HG03159 (cell line): ENCODE data around the gene SLC51A.
"Not testable (repeated sequence)": the region's sequence is repeated elsewhere in the genome, so short reads cannot be mapped to it uniquely, and the experiment has no call there.

Source experiments
- ATAC-seq: cut with Tn5 transposase; IDR thresholded peaks from one replicate; pipeline ENCODE4 v1.9.1; 2021; ENCODE audit warnings: mild to moderate bottlenecking, moderate library complexity; ENCODE audit not compliant: unreplicated experiment

SLC51A gene

DNA sequence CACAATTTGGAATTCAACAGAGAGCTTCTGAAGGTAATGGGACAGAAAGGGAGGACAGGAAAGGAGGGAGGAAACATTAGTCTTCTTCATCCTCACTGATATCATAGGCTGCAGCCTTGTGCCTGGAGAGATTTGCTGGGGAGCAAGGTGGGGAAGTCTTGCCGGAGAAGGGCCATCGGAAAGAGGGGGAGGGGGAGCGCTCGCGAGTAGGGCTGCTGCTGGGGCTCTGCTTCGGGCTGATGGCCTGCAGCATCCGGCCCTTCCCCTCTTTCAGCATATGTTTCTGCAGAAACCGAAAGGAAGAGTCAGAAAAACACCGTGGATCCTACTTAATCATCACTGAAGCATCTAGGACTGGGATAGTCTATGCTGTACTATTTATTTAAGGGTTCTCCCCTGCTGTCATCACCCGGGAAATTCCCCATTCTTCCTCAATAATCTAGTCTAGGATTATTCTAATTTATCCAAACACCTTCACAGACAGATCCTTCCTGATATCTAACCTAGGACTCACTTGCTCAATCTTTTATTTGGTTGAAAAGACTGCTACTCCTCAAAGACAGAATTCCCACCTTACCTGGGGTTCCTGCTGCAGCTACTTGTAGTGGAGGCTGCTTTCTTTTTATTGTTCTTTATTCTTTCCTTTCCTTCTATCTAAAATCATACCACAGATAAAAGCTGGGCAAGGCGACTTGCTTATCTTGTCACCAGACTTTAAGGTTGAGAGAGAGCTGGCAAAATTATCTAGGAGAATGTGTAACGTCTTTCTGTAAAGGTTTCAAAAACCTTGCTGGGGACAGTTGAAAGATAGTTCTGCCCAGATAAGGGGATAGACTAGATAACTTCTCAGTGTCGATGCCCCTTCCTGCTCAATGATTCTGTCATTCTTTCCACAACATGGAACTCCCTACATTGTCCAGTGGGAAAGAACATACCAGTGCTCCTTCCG, 22.6 kb downstream of the SLC51A start:
- no peak for ATAC-seq

DNA sequence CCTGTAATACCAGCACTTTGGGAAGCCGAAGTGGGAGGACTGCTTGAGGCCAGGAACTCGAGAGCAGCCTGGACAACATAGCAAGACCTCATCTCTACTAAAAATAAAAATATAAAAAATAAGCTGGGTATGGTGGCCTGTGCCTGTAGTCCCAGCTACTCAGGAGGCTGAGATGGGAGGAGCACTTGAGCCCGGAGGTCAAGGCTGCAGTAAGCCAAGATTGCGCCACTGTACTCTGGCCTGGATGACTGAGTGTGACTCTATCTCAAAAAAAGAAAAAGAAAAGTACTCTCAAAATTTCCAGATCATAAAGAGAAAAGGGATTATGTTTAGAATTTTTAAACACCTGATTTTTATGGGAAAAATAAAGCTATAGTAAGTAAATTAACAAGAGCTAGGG, 24.1 kb downstream of the SLC51A start:
- ATAC-seq, result no peak

DNA sequence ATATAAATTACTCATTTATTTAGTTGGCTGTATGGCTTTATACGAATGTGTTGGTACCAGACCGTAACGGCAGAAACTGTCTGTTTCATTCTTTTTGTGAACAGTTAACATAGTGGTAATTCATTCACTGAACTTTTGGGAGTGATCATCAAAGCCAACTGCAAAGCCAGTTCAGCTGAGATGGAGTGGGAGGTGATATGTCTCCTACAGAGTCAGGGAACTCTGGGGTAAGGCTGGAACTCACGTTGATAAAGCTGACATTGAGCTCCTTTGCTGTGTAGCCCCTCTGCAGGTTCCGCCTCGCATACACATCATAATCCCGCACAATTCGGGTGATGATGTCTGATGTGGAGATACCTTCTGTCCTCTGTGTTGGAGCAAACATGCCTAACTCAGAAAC, 25.4 kb downstream of the SLC51A start:
- no peak for ATAC-seq

DNA sequence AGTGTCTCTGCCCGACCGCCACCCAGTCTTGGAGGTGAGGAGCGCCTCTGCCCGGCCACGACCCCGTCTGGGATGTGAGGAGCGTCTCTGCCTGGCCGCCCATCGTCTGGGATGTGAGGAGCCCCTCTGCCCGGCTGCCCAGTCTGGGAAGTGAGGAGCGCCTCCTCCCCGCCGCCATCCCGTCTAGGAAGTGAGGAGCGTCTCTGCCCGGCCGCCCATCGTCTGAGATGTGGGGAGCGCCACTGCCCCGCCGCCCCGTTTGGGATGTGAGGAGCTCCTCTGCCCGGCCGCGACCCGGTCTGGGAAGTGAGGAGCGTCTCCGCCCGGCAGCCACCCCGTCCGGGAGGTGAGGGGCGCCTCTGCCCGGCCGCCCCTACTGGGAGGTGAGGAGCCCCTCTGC, 27.8 kb downstream of the SLC51A start:
- ATAC-seq, result not testable (repeated sequence)

DNA sequence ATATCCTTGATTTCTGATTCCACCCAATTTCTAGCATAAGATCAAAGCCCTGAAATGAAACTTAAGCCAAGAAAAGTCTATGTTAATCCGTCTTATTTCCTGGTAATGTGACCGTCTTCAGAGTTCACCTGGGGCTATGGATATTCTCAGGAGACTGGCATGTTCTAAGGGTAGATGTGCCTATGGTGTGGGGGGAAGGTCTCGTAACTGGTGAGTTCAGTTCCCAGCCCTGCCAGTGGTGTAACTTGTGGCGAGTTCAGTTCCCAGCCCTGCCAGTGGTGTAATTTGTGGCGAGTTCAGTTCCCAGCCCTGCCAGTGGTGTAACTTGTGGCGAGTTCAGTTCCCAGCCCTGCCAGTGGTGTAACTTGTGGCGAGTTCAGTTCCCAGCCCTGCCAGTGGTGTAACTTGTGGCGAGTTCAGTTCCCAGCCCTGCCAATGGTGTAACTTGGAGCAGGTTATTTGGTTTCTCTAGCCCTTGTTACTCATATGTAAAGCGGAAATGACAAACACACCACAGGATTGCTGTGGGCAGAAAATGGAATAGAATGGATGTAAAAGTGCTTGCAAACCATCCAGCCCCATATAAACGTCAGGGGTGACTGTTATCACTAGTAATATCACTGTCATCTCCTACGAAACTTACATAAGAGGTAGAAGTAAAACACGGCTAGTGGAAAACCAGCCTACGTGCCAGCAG, 30.4 kb downstream of the SLC51A start:
- no peak for ATAC-seq

DNA sequence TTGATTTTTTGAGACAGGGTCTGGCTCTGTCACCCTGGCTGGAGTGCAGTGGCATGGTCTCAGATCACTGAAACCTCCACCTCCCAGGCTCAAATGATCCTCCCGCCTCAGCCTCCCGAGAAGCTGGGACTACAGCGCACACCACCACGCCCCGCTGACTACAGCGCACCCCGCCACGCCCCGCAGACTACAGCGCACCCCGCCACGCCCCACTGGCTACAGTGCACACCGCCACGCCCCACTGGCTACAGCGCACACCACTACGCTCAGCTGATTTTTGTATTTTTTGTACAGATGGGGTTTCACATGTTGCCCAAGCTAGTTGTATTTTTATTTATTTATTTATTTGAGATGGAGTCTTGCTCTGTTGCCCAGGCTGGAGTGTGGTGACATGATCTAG, 35.6 kb downstream of the SLC51A start:
- ATAC-seq, result no peak

DNA sequence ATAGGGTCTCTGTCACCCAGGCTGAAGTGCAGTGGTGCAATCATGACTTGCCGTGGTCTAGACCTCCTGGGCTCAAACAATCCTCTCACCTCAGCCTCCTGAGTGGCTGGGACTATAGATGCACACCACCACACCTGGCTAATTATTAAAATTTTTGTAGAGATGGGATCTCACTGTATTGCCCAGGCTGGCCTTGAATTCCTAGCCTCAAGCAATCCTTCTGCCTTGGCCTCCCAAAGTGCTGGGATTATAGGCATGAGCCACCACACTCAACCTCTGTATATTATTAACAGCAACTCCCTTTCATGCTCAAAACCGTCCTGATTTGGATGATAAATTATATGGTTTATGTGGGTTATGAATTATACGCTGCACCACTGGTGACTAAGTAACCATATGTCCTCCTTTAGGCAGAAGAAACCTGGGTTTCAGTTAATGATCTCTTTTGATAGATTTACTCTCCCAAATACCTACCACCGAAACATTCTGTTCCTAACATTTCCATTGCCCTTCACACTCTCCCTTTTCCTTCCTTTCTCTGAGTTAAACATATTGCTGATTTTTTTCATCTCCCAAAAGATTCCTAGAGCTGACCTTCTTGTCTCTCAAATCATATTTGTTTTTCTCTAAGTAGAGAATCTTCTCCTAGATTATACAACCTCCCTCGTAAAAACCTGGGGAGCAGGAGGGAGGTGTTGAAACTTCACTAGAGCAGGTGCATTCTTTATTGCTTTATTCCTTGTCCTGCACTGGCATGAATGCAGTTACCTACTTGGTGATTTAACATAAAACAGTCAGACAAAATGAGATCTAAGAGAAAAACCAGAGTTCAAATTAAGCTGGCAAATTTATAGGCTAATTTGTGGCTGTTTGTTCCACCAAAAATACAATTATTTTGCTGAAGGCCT, 38.3 kb downstream of the SLC51A start:
- no peak for ATAC-seq

DNA sequence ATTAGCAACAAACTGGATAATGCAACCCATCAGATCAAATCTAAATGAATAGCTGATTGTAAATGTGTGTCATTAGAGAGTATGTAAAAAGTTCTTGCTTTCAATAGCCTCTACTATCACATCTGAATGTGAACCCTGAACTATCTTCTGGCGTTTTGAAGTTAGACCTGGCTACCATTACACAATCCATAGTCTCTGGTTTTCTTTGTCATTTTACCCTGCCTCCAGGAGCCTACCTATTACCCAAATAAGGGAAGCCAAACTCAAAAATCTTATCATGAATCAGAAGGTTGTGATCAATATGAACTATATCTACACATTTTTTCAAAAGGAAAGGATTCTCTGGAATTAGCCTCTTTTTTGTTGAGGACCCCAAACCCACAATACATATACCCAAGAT, 39.4 kb downstream of the SLC51A start:
- no peak for ATAC-seq

DNA sequence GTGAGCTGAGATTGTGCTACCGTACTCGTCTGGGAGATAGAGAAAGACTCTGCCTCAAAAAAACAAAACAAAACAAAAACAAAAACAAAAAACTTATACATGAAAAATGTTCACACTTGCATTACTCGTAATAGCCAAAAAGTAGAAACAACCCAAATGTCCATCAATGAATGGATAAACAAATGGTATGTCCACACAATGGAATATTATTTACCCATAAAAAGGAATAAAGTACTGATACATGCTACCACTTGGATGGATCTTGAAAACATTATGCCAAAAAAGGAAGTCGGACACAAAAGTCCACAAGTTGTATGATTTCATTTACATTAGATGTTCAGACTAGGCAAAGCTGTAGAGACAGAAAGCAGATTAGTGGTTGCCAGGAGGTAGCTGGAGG, 44.5 kb downstream of the SLC51A start:
- no peak for ATAC-seq

DNA sequence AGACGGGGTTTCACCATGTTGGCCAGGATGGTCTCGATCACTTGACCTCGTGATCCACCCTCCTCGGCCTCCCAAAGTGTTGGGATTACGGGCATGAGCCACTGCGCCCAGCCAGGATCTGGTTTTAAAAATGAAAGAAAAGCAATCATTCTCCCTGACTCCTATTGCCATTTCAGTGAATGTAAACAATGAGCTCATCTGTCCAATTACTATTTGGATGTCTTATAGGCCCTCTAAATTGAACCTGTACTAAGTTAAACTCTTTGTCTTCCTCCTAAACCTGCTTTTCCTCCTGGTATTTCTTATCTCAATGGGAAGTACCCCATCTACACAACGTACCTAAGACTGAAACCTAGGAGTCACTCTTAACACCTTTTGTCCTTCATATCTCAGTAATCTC, 47.5 kb downstream of the SLC51A start:
- ATAC-seq, result no peak

DNA sequence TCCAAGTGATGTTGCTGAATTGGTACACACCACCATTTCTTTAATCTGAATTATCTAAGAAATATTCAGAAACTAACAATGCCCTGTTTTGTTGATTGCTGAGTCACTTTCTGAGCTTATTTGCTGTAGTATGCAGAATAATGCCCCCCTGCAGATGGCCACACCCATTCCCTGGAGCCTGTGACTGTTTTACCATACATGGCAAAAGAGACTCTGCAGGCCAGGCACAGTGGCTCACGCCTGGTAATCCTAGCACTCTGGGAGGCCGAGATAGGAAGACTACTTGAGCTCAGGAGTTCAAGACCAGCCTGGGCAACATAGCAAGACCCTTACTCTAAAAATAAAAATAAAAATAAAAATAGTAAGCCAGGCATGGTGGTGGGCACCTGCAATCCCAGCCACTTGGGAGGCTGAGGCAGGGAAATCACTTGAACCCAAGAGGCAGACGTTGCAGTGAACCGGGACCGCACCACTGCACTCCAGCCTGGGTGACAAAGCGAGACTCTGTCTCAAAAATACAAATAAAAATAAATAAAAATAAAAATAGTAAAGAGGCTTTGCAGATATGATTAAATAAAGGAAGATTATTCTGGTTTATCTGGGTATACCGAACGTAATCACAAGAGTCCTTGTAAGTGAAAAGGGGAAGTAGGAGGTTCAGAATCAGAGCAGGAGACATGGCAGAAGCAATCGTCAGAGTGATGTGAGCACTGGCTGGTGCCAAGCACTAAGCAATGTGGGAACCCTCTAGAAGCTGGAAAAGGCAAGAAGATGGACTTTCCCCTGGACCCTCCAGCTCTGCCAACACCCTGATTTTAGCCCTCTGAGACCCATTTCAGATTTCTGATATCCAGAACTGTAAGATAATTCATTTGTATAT, 52.2 kb downstream of the SLC51A start:
- ATAC-seq, result no peak

DNA sequence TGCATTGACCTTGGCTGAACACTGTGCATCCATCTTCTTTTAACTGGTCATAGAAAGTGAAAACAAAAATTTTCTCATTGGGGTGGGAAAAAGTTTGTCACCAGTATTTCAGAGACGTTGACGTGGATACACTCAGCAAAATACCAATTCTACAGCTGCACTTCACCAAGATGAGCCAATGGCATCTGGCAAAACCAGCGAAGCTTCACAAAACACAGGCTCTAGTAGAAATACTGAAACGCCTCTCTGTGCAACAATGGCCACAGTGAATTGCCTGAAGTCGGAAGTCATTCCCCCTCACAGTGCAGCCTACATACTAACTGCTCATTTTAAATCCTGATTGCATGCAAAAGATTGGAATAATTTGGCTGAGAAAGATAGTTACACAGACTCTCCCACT, 54.2 kb downstream of the SLC51A start:
- no peak for ATAC-seq

DNA sequence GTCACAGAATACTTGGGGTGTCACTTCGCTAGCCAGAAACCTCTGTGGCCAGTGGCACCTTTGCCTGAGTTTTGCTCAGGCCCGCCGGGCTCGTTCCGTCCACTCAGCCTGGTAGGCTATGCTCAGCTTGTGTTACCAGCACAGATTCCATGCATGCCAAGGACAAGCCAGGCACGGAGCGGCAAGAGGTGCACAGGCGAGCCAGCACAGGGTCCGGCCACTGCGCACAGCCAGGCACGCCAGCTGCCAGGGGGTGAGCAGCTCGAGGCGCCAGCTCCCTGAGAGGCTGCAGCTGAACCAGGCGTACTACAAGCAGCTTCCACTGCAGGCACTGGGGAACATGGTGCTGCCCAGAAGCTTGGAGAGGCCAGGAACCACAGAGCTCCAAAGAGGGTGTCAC, 56.5 kb downstream of the SLC51A start:
- ATAC-seq, result no peak

DNA sequence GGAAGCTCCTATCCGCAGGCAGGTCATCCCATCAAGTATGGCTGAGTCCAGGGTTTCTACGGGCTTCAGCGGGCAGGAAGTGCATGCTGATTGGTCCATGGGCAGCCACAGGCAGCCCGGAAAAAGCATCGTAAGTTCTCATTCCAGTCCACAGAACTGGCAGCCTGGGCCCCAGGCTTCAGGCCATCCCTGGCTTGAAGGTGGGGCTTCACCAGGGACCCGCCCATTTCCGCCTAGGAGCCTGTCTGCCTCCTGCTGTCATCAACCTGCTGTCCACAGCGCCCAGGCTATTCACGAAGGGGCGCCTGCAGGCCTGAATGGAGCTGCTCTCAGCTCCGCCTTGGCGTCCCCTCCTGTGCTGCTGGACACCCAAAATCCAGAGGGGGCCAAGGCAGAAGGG, 57.3 kb downstream of the SLC51A start:
- no peak for ATAC-seq

DNA sequence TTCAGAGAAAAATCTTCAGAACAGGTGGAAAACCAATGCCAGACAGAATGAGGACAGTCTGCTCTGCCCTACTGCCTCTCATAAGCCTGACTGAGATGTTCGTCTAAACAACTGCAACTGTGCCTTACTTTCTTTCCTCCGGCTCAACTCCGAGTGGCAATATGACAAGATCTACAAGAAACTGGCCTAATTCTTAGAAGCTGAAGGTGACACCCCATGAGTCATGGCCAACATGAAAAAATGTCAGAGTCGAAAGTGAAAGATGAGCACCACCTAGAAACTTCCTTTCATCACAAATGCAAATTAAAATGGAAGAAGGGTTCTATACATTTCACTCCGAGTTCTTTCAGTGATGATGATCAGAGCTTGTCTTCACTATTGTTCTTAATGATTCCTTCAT, 58.3 kb downstream of the SLC51A start:
- peak; percentile 70 for ATAC-seq

DNA sequence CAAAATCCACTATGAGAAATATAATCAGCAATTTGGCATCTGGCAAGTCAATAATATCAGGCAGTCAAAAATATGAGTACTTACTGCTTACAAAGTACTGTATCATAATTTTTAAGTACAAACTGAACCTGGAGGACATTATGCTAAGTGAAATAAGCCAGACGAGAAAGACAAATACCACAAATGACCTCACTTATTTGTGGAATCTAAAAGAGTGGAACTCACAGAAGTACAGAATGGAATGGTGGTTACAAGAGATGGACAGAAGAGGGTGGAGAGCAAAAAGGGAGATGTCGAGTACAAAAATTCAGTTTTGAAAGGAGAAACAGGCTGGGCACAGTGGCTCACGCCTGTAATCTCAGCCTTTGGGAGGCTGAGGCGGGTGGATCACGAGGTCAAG, 58.8 kb downstream of the SLC51A start:
- no peak for ATAC-seq

DNA sequence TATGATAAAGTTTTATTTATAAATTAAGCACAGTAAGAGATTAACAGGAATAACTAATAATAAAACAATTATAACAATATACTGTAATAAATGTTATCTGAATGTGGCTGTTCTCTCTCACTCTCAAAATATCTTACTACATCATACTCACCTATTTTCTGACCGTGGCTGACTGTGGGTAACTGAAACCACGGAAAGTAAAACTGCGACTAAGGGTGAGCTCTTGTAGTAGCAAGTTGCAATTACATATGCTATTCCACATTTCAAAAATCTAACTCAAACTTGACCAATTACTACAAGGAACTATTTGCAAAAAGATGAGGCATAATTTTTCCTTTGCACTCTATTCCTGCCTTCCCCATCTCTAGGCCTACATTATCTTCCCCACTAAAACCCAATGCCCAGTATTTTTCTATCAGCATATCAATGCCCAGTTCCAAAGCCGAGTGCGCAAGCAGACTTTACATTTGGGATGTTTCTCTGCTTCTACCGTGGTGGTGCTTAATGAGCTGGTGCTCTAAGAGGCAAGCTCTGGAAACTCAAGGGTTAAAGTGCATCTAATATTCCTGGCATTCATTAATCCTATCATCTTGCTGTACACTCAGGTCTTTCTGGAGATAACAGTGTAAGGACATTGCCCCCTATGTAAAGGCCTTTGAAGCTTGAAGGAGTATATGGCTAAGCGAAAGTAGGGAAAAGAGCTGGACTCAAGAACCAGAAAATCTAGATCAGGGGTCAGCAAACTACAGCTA, 64.5 kb downstream of the SLC51A start:
- peak; percentile 56 for ATAC-seq

DNA sequence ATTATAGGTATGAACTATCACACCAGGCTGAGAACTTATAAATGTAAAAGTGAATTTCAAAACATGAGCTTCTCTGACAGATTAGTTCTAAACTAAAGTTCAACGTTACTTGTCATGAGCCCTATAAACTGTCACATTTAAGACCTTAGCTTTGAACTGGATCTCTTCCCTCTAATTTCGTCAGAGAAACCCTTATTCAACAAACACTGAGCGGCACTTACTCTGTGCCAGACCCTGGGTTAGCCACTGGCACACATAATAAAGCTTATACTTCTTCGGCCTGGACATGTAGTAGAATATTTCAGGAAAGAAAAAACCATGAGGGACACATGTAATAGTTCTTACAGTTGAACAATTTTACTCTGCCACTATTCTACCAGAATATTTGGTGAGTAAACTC, 65.6 kb downstream of the SLC51A start:
- no peak for ATAC-seq
